ENCODE results near the gene SCN1A.
"Not testable (repeated sequence)": the region's sequence is repeated elsewhere in the genome, so short reads cannot be mapped to it uniquely, and the experiment has no call there.

The SCN1A gene

DNA sequence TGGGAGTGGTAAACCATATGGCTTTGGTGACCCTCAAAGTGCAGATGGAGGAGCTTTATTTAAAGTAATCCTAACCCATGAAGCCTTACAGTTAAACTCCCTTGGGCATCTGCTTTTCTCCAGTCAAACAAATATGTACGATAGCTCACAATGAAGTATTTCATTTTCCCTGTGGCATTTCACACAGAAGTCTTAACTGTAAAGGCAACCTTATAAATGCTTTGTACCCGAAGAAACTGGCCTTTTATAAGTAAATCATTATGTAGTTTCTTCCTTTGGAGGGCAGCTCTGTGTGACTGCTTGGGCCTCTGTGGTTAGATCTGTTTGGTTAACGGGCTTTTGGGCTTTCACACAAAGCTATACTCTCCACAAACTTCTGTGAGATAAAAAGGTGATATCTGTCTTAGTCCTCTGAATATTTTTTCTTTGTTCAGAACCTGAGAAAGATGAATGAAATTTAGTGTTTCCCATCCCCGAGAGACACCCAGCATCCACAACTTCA is 46.6 kb downstream of the SCN1A start:
- DNase-seq (ENCODE audit: low read depth) = no peak

DNA sequence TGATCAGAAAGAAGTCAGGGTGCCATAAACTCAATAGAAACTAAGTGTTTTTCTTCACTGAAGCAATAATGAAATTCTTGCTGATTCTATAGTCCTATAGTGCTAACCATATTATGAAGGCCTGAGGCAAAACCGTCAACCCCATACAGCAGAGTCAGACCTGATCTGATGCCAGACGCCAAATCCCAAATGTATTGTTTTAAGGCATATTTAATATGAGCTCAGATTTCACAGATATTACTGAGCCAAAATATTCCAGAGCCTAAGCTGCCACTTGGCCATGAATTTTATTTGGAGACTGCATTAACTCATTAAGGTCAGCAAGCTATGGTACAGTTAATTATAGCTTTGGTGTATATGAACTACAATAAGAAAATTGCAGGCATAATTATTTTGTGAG is 53.4 kb downstream of the SCN1A start:
- no peak for DNase-seq (ENCODE audit: low read depth)

GRCh38 chr2:166074011-166074410 is 53.8 kb downstream of the SCN1A start:
- DNase-seq (ENCODE audit: low read depth) = no peak

GRCh38 chr2:166070231-166070630 is 57.6 kb downstream of the SCN1A start:
- DNase-seq (ENCODE audit: low read depth) = no peak

- DNase-seq (ENCODE audit: low read depth) = no peak
These were observed 58.8 kb downstream of the SCN1A start for GRCh38 chr2:166068981-166069380.

- DNase-seq (ENCODE audit: low read depth) = no peak
These were observed 60.6 kb downstream of the SCN1A start for GRCh38 chr2:166067229-166067628.

DNA sequence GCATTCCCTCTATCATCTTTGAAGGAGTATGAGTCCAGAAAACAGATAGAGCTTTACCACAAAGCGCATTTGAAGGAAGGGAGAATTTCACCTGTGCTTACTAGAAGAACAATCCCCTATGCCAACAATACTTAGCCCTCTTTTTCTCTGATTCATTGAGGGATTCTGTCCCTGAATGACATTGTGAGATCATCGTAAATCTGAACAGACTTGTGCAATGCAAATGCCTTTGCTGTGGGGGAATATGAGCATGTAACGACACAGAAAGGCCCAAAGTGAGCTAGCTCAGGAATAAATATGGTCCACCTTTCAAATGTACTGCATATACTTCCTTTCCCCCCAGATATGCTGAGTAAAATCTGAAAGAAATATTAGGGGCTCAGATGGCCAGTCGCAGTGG is 67.6 kb downstream of the SCN1A start:
- DNase-seq (ENCODE audit: low read depth) = no peak

DNA sequence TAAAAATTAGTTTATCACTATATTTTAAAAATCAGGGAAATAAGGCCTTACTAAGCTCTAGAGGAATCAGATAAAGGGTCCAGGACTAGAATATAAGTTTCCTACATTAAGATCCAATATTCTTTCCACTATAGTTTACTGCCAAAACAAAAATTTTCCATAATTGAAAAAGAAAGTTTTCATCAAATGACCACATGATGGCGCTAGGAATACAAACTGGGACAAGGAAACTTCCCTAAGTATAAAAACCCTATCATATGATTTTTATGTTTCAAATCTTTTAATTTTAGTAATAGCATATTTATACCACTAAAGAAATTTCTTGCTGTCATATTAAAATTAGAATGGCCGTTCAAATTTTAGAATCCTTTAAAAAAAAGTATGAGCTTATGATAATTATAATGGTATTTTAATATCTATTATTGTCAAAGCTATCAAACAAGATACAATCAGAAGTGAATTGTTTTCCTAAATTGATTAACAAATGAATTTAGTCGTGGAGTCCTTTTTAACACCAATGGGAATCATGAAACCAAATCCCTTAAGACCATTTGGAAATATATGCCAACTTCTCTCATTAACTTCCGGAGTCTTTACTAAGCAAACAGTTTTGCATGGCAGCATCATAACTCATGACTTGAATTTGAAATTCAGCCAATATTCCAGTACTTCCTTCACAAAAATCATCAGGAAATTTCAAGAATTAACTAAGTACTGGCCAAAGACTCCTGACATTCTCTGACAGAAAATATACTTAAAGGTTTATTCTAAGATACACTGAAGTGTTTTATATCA is 70.3 kb downstream of the SCN1A start:
- DNase-seq (ENCODE audit: low read depth) = no peak

DNA sequence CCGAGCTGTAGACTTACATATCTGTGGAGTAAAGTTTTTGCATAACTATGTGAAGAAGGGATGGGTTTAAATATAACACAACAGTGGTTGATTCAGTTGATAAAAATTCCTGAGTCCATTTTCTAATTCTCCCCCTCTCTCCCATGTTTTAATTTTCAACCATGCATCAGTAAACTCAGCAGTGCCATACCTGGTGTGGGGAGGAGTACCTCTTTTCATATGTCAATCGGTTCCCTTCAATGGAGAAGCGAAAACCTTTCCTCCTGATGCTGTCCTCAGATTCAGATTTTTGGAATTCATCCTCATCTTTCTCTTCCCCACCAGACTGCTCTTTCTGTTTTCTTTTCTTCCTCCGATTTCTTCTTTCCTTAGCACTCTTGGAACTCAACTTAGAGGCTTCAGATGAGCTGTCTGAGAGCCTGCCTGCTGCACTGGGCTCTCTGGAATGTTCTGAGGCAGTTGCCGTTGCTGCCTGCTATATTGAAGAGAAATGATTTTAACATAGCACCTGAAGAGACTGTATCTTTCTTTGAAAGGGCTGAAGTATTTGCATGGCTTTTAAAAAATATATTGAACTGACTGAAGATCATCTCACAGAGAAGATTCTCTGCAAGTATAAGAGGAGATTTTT is 82.9 kb downstream of the SCN1A start:
- no peak for DNase-seq (ENCODE audit: low read depth)

DNA sequence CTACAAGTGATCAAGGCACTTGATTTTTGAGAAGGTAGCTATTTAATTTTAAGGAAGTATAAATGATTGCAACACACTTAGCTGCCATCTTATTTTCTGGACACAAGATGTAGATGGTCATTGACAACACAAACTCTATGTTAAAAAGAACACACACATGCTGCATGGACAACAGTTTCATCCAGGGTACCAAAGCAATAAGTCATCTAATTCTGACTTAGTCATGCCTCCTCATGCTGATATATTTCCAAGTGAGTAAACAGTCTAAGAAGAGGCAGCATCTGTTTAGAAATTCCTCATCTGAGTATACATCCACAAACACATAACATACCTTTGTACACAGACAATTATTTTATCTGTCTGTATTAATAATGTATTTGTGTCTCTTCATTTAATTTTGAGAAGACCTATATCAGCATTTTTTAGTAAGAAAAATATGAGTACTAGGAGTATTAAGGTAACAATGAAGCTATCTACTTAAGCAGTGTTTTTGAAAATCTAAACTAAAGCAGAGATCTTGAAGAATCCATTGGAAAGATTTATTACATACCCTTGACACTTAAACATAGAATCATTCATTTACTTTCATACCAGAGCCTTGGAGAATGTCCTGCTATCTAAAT is 84.9 kb downstream of the SCN1A start:
- no peak for DNase-seq (ENCODE audit: low read depth)

DNA sequence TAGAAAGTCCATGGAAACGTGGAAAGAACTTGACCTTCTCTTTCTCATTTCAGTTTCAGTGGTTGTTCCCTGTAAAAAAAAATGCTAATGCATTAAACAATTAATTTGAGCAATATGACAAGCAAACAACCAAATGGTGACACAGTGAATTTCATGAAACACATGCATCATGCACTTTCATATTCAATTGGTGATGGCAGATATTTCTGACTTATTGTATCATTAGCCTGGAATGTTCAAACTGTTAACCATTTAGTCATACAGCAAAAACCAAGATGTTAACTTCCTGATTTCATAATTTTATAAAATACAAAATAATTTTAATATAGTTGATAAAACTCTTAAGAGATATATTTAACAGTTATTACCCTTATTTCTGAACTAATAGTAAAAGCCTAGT is 85.5 kb downstream of the SCN1A start:
- no peak for DNase-seq (ENCODE audit: low read depth)

- DNase-seq (ENCODE audit: low read depth) = no peak
These were observed 86.2 kb downstream of the SCN1A start for GRCh38 chr2:166041613-166042012.

DNA sequence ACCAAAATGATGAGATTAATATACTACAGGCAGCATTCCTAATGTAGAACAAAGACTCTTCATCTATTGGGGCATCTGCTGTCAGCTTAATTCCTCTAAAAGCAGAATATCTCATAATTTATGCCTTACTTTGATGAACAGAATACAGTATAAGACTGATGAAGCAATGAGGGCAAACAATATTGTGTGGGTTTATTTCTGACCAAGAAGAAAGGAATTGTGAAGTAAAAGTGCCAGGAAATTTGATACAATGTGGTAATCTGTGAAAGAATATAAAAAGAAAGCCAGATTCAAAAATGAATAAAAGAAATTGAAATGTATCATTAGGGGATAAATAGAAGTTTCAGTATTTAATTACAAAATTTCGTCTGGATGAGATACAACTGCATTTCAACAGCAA is 95.5 kb downstream of the SCN1A start:
- DNase-seq (ENCODE audit: low read depth) = no peak

DNA sequence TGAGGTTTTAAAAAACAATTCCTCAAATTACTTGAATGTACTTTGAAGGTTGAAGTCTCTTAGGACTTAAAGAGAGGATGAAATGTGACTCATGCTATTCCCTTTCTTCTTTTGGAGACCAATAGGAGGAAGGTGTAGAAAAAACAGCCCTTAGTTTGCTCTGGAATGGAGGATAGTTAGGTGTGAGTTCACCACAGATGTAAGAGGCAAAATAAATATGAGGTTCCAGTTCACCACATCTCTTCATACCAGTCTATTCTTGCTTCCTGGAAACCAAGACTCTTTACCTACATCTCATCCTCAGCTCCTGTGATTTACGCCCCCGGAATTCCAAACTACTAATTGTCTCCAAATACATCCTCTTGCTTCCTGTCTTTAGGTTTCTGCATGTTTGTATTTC is 96.8 kb downstream of the SCN1A start:
- no peak for DNase-seq (ENCODE audit: low read depth)

- no peak for DNase-seq (ENCODE audit: low read depth)
These were observed 102.5 kb downstream of the SCN1A start for GRCh38 chr2:166025313-166025712.

DNA sequence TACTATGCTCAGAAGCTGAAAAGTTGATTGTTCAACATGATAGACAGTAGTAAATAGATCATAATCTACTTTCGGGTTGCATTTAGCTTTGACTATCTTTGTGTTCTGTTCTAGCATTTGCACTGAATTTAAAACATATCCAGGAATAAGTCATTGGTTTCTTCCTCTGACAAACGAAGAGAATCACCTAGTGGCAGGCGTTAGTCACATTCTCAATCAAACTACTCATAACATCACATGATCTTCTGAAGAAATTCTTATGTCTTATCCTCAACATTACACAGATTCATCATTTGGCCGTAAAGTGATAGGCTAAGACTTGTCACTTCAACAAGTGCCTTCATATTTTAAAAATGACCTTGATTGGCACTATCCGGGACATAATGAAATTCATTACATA is 110.6 kb downstream of the SCN1A start:
- DNase-seq (ENCODE audit: low read depth) = no peak

DNA sequence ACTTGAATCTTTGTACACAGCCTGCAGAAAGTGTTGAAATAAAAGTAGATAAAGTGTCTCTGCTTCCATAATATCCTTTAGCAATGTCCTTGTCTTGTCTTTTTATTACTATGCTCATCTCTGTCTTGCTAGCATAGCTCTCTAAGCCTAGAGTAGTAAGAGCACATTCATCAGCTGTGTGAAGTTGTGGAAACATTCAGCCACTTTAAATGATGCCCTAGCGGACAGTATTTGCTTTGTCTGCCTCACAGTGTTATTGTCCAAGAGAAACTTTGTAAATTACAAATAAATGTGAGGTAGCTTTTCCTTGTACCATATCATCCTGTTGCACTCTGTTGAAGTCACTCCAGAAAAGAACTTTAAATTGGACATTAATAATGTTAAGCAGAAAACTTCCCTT is 113.9 kb downstream of the SCN1A start:
- no peak for DNase-seq (ENCODE audit: low read depth)

GRCh38 chr2:166011660-166012059 is 116.2 kb downstream of the SCN1A start:
- no peak for DNase-seq (ENCODE audit: low read depth)

DNA sequence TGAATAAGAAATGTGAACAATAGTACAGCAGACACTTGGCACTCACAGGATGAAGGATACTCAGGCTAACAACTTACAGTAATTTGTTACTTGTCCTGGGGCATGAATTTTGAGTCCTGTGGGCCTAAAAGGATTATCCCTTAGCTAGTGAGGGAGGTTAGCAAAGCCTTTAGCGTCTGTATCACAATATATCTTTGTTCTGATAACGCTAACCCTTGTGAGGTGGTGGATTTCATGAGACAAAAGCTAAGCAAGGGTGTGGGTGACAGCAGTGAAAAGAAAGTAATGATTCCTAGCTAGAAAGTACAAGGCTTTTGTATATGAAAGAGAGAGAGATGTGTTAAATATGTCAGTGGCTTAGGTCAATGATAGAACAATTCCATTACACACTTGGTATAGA is 127.4 kb downstream of the SCN1A start:
- no peak for DNase-seq (ENCODE audit: low read depth)

- DNase-seq (ENCODE audit: low read depth) = no peak
These were observed 137.0 kb downstream of the SCN1A start for GRCh38 chr2:165990846-165991245.

DNA sequence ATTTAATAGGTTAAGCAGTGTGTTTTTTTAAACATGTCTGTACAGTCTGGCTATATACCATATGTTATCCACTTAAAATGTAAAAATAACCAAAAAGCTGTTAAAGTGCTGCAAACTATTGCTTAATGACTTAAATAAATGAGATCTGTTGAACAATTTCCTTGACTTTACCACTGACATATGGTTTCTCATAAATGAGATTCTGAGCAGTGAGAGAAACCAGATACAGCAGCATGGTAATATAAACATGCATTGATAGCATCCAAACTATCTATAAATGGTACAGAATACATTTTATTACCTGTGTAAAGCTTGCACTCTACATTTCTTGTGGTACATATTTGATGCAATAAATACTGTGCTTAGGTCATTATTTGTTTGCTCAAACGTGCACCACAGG is 138.0 kb downstream of the SCN1A start:
- no peak for DNase-seq (ENCODE audit: low read depth)

- no peak for DNase-seq (ENCODE audit: low read depth)
These were observed 142.7 kb downstream of the SCN1A start for GRCh38 chr2:165985120-165985519.

DNA sequence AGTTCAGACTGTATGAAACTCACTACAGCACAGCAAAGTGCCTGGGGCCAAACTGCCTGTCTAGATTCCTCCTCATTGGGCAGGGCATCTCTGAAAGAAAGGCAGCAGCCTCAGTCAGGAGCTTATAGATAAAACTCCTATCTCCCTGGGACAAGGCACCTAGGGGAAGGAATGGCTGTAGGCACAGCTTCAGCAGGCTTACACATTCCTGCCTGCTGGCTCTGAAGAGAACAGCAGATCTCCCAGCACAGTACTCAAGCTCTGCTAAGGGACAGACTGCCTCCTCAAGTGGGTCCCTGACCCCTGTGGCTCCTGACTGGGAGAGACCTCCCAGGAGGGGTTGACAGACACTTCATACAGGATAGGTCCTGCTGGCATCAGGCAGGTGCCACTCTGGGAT is 155.7 kb downstream of the SCN1A start:
- not testable (repeated sequence) for DNase-seq (ENCODE audit: low read depth)

Data from stimulated activated CD8-positive, alpha-beta memory T cell treated with anti-CD3 and anti-CD28 coated beads, Interleukin-12 subunit alpha, Interleukin-12 subunit beta, amount 100 ng/mL, for 4 hours (primary cell).